Liver (tissue), 9 donors: Measurements from ENCODE around the gene SLC1A3. TPM values are rescaled to one million over a fixed set of nuclear protein-coding genes. Genes with fewer than 3 reads are reported as not detected.

Experiments used
- DNase-seq: peaks from one replicate; pipeline ENCODE4 v3.0.0-alpha.2; 2017; ENCODE audit warnings: low spot score
- H3K27ac ChIP-seq, 2 donors: one replicate each; pipeline ENCODE4 v1.7.0; 2013; ENCODE audit warnings: inconsistent platforms in 2 of 2, low read length in 2 of 2, control low read depth in 1 of 2, low read depth in 1 of 2, mild to moderate bottlenecking in 1 of 2
- H3K27me3 ChIP-seq, 4 donors: one replicate each; pipeline versions ENCODE4 v1.6.1 to v1.7.0; 2013; ENCODE audit warnings: low read length in 3 of 4, inconsistent platforms in 1 of 4, mild to moderate bottlenecking in 1 of 4, moderate library complexity in 1 of 4; ENCODE audit not compliant: control insufficient read depth in 4 of 4, insufficient read depth in 4 of 4
- H3K36me3 ChIP-seq, 4 donors: one replicate each; pipeline versions ENCODE4 v1.6.1 to v1.7.0; 2013; ENCODE audit warnings: low read length in 3 of 4, mild to moderate bottlenecking in 3 of 4, low read depth in 1 of 4, moderate library complexity in 1 of 4; ENCODE audit not compliant: control insufficient read depth in 4 of 4, insufficient read depth in 3 of 4
- H3K4me1 ChIP-seq, 4 donors: one replicate each; pipeline versions ENCODE4 v1.6.1 to v1.7.0; 2013; ENCODE audit warnings: low read length in 3 of 4, mild to moderate bottlenecking in 3 of 4, moderate library complexity in 1 of 4; ENCODE audit not compliant: control insufficient read depth in 4 of 4, insufficient read depth in 4 of 4
- H3K4me3 ChIP-seq, 3 donors: one replicate each; pipeline versions ENCODE4 v1.6.1 to v1.7.0; 2013; ENCODE audit warnings: low read length in 3 of 3, control low read depth in 1 of 3, low read depth in 1 of 3, mild to moderate bottlenecking in 1 of 3
- H3K9ac ChIP-seq, 2 donors: one replicate each; pipeline ENCODE4 v1.7.0; 2013; ENCODE audit warnings: low read length in 2 of 2, mild to moderate bottlenecking in 2 of 2, moderate library complexity in 2 of 2, control low read depth in 1 of 2, low read depth in 1 of 2
- H3K9me3 ChIP-seq, 4 donors: one replicate each; pipeline versions ENCODE4 v1.6.1 to v1.7.0; 2013; ENCODE audit warnings: low read length in 3 of 4; ENCODE audit not compliant: control insufficient read depth in 4 of 4
- EGR1 ChIP-seq, 2 donors: IDR thresholded peaks; 2 replicates each; pipeline ENCODE4 v1.6.1; 2016 to 2018; ENCODE audit warnings: antibody characterized with exemption in 2 of 2, low read depth in 2 of 2
- FOXA1 ChIP-seq: IDR thresholded peaks from 2 replicates; pipeline ENCODE4 v1.6.1; 2016; ENCODE audit warnings: antibody characterized with exemption
- FOXA2 ChIP-seq: IDR thresholded peaks from 2 replicates; pipeline ENCODE4 v1.6.1; 2016; ENCODE audit warnings: antibody characterized with exemption
- GABPA ChIP-seq, 2 donors: IDR thresholded peaks in 1 of 2; conservative IDR thresholded peaks in 1 of 2; 2 replicates each; pipeline ENCODE4 v1.6.1; 2016; ENCODE audit warnings: antibody characterized with exemption in 2 of 2, mild to moderate bottlenecking in 1 of 2, moderate library complexity in 1 of 2
- HNF4A ChIP-seq, 2 donors: conservative IDR thresholded peaks; 2 replicates each; pipeline ENCODE4 v1.6.1; 2016; ENCODE audit warnings: antibody characterized with exemption in 2 of 2, mild to moderate bottlenecking in 2 of 2
- HNF4G ChIP-seq: IDR thresholded peaks from 2 replicates; pipeline ENCODE4 v1.6.1; 2016; ENCODE audit warnings: antibody characterized with exemption
- JUND ChIP-seq, 2 donors: IDR thresholded peaks; 2 replicates each; pipeline ENCODE4 v1.6.1; 2016; ENCODE audit warnings: antibody characterized with exemption in 2 of 2
- NR2F2 ChIP-seq: IDR thresholded peaks from 2 replicates; pipeline ENCODE4 v1.6.1; 2016; ENCODE audit warnings: antibody characterized with exemption
- RAD21 ChIP-seq, 2 donors: IDR thresholded peaks; 2 replicates each; pipeline ENCODE4 v1.6.1; 2016; ENCODE audit warnings: antibody characterized with exemption in 2 of 2, mild to moderate bottlenecking in 2 of 2
- RXRA ChIP-seq, 2 donors: IDR thresholded peaks; 2 replicates each; pipeline ENCODE4 v1.6.1; 2017 to 2018; ENCODE audit warnings: antibody characterized with exemption in 2 of 2, mild to moderate bottlenecking in 1 of 2
- SP1 ChIP-seq: IDR thresholded peaks from 2 replicates; pipeline ENCODE4 v1.6.1; 2018; ENCODE audit warnings: antibody characterized with exemption, mild to moderate bottlenecking
- TAF1 ChIP-seq: conservative IDR thresholded peaks from 2 replicates; pipeline ENCODE4 v1.6.1; 2016; ENCODE audit warnings: antibody characterized with exemption, mild to moderate bottlenecking
- YY1 ChIP-seq: IDR thresholded peaks from 2 replicates; pipeline ENCODE4 v1.6.1; 2016; ENCODE audit warnings: antibody characterized with exemption, mild to moderate bottlenecking
- WGBS: extraction: QIAGEN DNeasy Blood & Tissue Kit; methylation state at CpG from one replicate; pipeline ENCODE4 v1.1.7; 2013; 5-methylcytosine and 5-hydroxymethylcytosine counted together
- polyA plus RNA-seq, 2 donors: library from polyadenylated mRNA; stranded (reverse) in 1 of 2; unstranded in 1 of 2; fragments of 200-250 nt in 1 of 2; fragments of >200 nt in 1 of 2; fragmentation: Nextera tagmentation in 1 of 2; extraction: Ambion mirVana in 1 of 2; gene quantifications; one replicate each; pipeline versions ENCODE4 v1.2.1 to v1.2.3, GENCODE V29; 2013 to 2015
- total RNA-seq, 2 donors: library from RNA; depleted of rRNA; stranded (reverse); fragments of >200 nt; gene quantifications; one replicate each; pipeline ENCODE4 v1.2.3, GENCODE V29; 2014
- TF ChIP-seq, protein P1 (sequence below): IDR thresholded peaks from 2 replicates; pipeline ENCODE4 v1.6.1; 2016; ENCODE audit warnings: antibody characterized with exemption
- TF ChIP-seq, protein P2 (sequence below): IDR thresholded peaks from 2 replicates; pipeline ENCODE4 v1.6.1; 2016; ENCODE audit warnings: antibody characterized with exemption
- TF ChIP-seq, protein P3 (sequence below): IDR thresholded peaks from 2 replicates; pipeline ENCODE4 v1.6.1; 2016; ENCODE audit warnings: antibody characterized with exemption, mild to moderate bottlenecking
- TF ChIP-seq, protein P4 (sequence below): fragments of 150-350 bp; IDR thresholded peaks from 2 replicates; pipeline ENCODE4 v1.5.1; 2017; ENCODE audit warnings: improper control_type of control experiment, low read depth, low read length; ENCODE audit not compliant: missing input control
- donor health status: healthy.
- donor health status: healthy.
- donor health status: healthy.
- donor health status: healthy.
- donor health status: healthy.

Gene SLC1A3
- total and polyA plus RNA-seq, 4 donors, result 1.8 to 8.8 (median 2.8) TPM

DNA sequence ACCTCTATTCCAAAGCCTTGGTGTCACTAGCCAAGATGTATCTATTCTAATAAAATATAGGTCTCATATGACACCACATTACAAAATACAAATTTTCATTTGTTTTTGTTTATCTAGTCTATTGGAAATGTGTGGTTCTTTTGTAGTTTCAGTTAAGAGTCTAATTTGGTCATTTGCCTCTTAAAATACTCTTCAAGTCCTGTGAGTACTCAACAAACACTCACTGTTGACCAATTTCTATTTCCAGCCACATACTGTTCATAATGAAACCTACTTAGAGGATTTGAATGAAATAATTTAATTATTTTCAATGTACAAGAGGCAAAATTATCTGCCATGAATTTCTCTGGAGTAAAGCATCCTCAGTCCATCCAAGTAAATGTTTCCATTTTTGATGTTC, 40.6 kb downstream of the SLC1A3 start:
- DNase-seq, result no peak
- TF ChIP-seq YY1 (no peak), SP1 (no peak), RAD21 (IDR thresholded peaks at IDR 0.05) (no peak), FOXA1 (no peak), TAF1 (no peak), EGR1 (IDR thresholded peaks at IDR 0.05; ENCODE audit: low read depth in 2 of 2) (no peak), NR2F2 (no peak), HNF4G (no peak)
- TF ChIP-seq, protein P1, sequence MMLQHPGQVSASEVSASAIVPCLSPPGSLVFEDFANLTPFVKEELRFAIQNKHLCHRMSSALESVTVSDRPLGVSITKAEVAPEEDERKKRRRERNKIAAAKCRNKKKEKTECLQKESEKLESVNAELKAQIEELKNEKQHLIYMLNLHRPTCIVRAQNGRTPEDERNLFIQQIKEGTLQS, result no peak
- TF ChIP-seq, protein P2, sequence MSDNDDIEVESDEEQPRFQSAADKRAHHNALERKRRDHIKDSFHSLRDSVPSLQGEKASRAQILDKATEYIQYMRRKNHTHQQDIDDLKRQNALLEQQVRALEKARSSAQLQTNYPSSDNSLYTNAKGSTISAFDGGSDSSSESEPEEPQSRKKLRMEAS, result no peak
- Histone ChIP-seq H3K36me3 (no peaks in the 10 kb centered on the region), H3K9ac (no peak overlapping the region), H3K27me3 (no peaks in the 10 kb centered on the region), H3K4me3 (no peak overlapping the region), H3K4me1 (peaks cover 0 to 3% (median under 1%) of the 10 kb centered on the region in 4 donors), H3K9me3 (no peaks in the 10 kb centered on the region), H3K27ac (no peak overlapping the region)

- TF ChIP-seq RAD21 (IDR thresholded peaks at IDR 0.05) (no peak), HNF4G (no peak), JUND (IDR thresholded peaks at IDR 0.05) (no peak), FOXA1 (no peak), NR2F2 (no peak), TAF1 (no peak), SP1 (no peak), HNF4A (conservative IDR thresholded peaks at IDR 0.05) (no peak), RXRA (IDR thresholded peaks at IDR 0.05) (no peak), FOXA2 (no peak), EGR1 (IDR thresholded peaks at IDR 0.05; ENCODE audit: low read depth in 2 of 2) (no peak), YY1 (no peak), GABPA (IDR thresholded peaks at IDR 0.05 in 1 of 2, conservative IDR thresholded peaks at IDR 0.05 in 1 of 2) (no peak)
- TF ChIP-seq, protein P1, result no peak
- TF ChIP-seq, protein P2, result no peak
- TF ChIP-seq, protein P3, sequence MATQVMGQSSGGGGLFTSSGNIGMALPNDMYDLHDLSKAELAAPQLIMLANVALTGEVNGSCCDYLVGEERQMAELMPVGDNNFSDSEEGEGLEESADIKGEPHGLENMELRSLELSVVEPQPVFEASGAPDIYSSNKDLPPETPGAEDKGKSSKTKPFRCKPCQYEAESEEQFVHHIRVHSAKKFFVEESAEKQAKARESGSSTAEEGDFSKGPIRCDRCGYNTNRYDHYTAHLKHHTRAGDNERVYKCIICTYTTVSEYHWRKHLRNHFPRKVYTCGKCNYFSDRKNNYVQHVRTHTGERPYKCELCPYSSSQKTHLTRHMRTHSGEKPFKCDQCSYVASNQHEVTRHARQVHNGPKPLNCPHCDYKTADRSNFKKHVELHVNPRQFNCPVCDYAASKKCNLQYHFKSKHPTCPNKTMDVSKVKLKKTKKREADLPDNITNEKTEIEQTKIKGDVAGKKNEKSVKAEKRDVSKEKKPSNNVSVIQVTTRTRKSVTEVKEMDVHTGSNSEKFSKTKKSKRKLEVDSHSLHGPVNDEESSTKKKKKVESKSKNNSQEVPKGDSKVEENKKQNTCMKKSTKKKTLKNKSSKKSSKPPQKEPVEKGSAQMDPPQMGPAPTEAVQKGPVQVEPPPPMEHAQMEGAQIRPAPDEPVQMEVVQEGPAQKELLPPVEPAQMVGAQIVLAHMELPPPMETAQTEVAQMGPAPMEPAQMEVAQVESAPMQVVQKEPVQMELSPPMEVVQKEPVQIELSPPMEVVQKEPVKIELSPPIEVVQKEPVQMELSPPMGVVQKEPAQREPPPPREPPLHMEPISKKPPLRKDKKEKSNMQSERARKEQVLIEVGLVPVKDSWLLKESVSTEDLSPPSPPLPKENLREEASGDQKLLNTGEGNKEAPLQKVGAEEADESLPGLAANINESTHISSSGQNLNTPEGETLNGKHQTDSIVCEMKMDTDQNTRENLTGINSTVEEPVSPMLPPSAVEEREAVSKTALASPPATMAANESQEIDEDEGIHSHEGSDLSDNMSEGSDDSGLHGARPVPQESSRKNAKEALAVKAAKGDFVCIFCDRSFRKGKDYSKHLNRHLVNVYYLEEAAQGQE, result no peak
- TF ChIP-seq, protein P4, sequence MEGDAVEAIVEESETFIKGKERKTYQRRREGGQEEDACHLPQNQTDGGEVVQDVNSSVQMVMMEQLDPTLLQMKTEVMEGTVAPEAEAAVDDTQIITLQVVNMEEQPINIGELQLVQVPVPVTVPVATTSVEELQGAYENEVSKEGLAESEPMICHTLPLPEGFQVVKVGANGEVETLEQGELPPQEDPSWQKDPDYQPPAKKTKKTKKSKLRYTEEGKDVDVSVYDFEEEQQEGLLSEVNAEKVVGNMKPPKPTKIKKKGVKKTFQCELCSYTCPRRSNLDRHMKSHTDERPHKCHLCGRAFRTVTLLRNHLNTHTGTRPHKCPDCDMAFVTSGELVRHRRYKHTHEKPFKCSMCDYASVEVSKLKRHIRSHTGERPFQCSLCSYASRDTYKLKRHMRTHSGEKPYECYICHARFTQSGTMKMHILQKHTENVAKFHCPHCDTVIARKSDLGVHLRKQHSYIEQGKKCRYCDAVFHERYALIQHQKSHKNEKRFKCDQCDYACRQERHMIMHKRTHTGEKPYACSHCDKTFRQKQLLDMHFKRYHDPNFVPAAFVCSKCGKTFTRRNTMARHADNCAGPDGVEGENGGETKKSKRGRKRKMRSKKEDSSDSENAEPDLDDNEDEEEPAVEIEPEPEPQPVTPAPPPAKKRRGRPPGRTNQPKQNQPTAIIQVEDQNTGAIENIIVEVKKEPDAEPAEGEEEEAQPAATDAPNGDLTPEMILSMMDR, result no peak
- DNase-seq, result no peak
- Histone ChIP-seq H3K4me1 (peaks cover 0 to 4% (median 2%) of the 10 kb centered on the region in 4 donors), H3K36me3 (no peaks in the 10 kb centered on the region), H3K9me3 (no peaks in the 10 kb centered on the region), H3K27ac (no peak overlapping the region), H3K27me3 (no peaks in the 10 kb centered on the region), H3K4me3 (no peak overlapping the region), H3K9ac (no peak overlapping the region)
- 69% methylated on average over 3 of the region's 3 CpGs for WGBS
These were observed 42.0 kb downstream of the SLC1A3 start for GRCh38 chr5:36648426-36648825.
